Heart left ventricle (tissue), 16 donors: ENCODE data around the gene MDM4. TPM values are rescaled to one million over a fixed set of nuclear protein-coding genes. Genes with fewer than 3 reads are reported as not detected.

Source experiments
- ATAC-seq, 4 donors: fragments of 200-7000 bp; cut with Tn5 transposase; one replicate each; pipeline ENCODE4 v1.9.1; 2020 to 2022; ENCODE audit warnings: moderate library complexity in 4 of 4, mild to moderate bottlenecking in 3 of 4, moderate number of reproducible peaks in 1 of 4
- DNase-seq, 5 donors: peaks; one replicate each; pipeline ENCODE4 v3.0.0-alpha.2; 2020
- H3K27ac ChIP-seq, 12 donors: fragments of 200-600 bp; sonication (generic) in 4 of 12; one replicate each; pipeline versions ENCODE4 v1.5.0 to v1.8.0; 2016 to 2022; ENCODE audit warnings: mild to moderate bottlenecking in 2 of 12
- H3K27me3 ChIP-seq, 9 donors: fragments of 200-600 bp; sonication (generic) in 2 of 9; one replicate each; pipeline versions ENCODE4 v1.5.1 to v1.8.0; 2016 to 2022; ENCODE audit warnings: mild to moderate bottlenecking in 3 of 9
- H3K36me3 ChIP-seq, 9 donors: fragments of 200-600 bp; sonication (generic) in 2 of 9; one replicate each; pipeline versions ENCODE4 v1.5.0 to v1.8.0; 2018 to 2022; ENCODE audit warnings: mild to moderate bottlenecking in 2 of 9
- H3K4me1 ChIP-seq, 12 donors: fragments of 200-600 bp; sonication (generic) in 4 of 12; one replicate each; pipeline versions ENCODE4 v1.5.0 to v1.8.0; 2016 to 2022; ENCODE audit warnings: mild to moderate bottlenecking in 3 of 12
- H3K4me3 ChIP-seq, 12 donors: fragments of 200-600 bp; sonication (generic) in 4 of 12; one replicate each; pipeline versions ENCODE4 v1.5.0 to v1.8.0; 2017 to 2022; ENCODE audit warnings: mild to moderate bottlenecking in 9 of 12, moderate library complexity in 4 of 12
- H3K9me3 ChIP-seq, 12 donors: fragments of 200-600 bp; sonication (generic) in 4 of 12; one replicate each; pipeline versions ENCODE4 v1.5.0 to v1.8.0; 2016 to 2022; ENCODE audit warnings: mild to moderate bottlenecking in 1 of 12
- CTCF ChIP-seq, 12 donors: fragments of 200-600 bp; sonication (generic) in 4 of 12; IDR thresholded peaks; one replicate each; pipeline versions ENCODE4 v1.5.0 to v1.8.0; 2018 to 2022; ENCODE audit warnings: antibody characterized with exemption in 12 of 12, mild to moderate bottlenecking in 5 of 12
- POLR2A ChIP-seq, 2 donors: fragments of 450-650 bp; IDR thresholded peaks; one replicate each; pipeline ENCODE4 v1.6.1; 2017; ENCODE audit warnings: antibody characterized with exemption in 2 of 2, mild to moderate bottlenecking in 2 of 2, moderate library complexity in 2 of 2
- WGBS, 4 donors: extraction: QIAGEN DNeasy Blood & Tissue Kit in 2 of 4; methylation state at CpG; one replicate each; pipeline versions ENCODE4 v1.1.5 to v1.1.7; 2013 to 2018; 5-methylcytosine and 5-hydroxymethylcytosine counted together
- intact Hi-C, 10 donors: fragments of 100-400 bp; cut with DNase I; formaldehyde crosslinking; loops; one replicate each; pipeline versions ENCODE4 v1.11.1 to v1.14.2; 2022
- polyA plus RNA-seq, 2 donors: library from polyadenylated mRNA; stranded (reverse); fragments of 200-250 nt; gene quantifications; one replicate each; pipeline ENCODE4 v1.2.3, GENCODE V29; 2013
- total RNA-seq, 9 donors: library from RNA; depleted of rRNA in 2 of 9; stranded (reverse); fragments of >200 nt in 2 of 9; fragmentation: NEBNext Ultra II Directional in 3 of 9; extraction: Animal tissue kit (Norgen Biotek cat#: 25700) in 3 of 9; gene quantifications; one replicate each; pipeline versions ENCODE4 v1.1.0 to v1.2.4, GENCODE V29; 2016 to 2023
- donor health status: ischemic (EF 13 %, LVEDD 7.1; RV severe dilation, severe dysfunction).
- donor health status: healthy with polysubstance abuse.
- donor health status: DM: no; HTN: yes; CAD: no.
- donor health status: DM: no; HTN: no; CAD: no.
- donor health status: ischemic (EF 25% LVEDD 6.9; RV normal size, moderate dysfunction).
- donor health status: ischemic (EF 25% LVEDD 5.7; RV mildly dilated, moderate dysfunction).
- donor health status: healthy.
- donor health status: DM: yes; HTN: yes; CAD: no.
- donor health status: ischemic (EF 35%, LVEDD 5.7; RV mildly dilated, moderate dysfunction).
- donor health status: nonischemic (EF 11% LVEDD 7.7; RV severe dilation, severe dysfunction).
- donor health status: DM: yes; HTN: yes; CAD: no.
- donor health status: PGD.
- donor health status: ischemic (EF 29% LVEDD 5.4; RV normal size, mild dysfunction).
- donor health status: nonischemic (EF 23%, LVEDD 6.1; RV moderate dilation, normal function).

The MDM4 gene
- total and polyA plus RNA-seq, 11 donors = 5.7 to 48.7 (median 31.6) TPM

GRCh38 chr1:204524986-204525385 is 8.8 kb downstream of the MDM4 start:
- ATAC-seq (no peak), DNase-seq (no peak)
- WGBS, 4 donors = 84 to 91% (median 88%) methylated on average over 3 of the region's 3 CpGs
- TF ChIP-seq CTCF (IDR thresholded peaks at IDR 0.05) (no peak), POLR2A (IDR thresholded peaks at IDR 0.05) (no peak)
- Histone ChIP-seq H3K36me3 (peaks cover 0 to 61% (median 50%) of the 10 kb centered on the region in 9 donors), H3K4me3 (no peak overlapping the region), H3K4me1 (peaks cover 0 to 22% (median 14%) of the 10 kb centered on the region in 12 donors), H3K27me3 (no peaks in the 10 kb centered on the region), H3K9me3 (peaks cover 0 to 10% (median 1%) of the 10 kb centered on the region in 12 donors), H3K27ac (no peak overlapping the region)
- intact Hi-C loops = no loop called here

DNA sequence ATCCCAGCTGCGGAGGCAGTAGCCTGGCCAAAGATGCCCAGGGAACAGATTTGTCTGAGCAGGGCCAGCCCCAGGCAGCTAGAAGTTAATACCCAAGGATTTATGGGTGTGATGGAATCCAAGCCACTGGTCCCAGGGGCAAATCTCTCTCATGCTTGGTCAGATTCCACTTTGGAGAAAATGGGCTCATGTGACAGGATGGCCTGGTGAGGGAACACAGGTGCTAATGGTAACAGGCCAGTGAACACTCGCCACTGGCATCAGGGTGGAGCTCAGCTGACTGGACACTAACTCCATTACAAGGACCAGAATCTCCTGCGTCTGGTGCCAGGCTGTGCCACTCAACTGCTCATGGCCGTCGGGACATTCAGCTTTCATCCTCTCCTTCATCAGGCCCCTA is 12.0 kb downstream of the MDM4 start:
- Histone ChIP-seq H3K36me3 (peaks cover 0 to 93% (median 82%) of the 10 kb centered on the region in 9 donors), H3K27me3 (no peaks in the 10 kb centered on the region), H3K9me3 (peaks cover 0 to 10% (median 1%) of the 10 kb centered on the region in 12 donors), H3K4me3 (no peak overlapping the region), H3K4me1 (peaks cover 0 to 8% (median 0%) of the 10 kb centered on the region in 12 donors), H3K27ac (no peak overlapping the region)
- whole genome bisulfite sequencing, 4 donors = 87 to 92% (median 89%) methylated on average over 4 to 5 of the region's 5 CpGs
- DNase-seq (peak in 1 of 5 donors; percentile 42), ATAC-seq (peak in 3 of 4 donors; percentile 26 to 40 (median 30))
- no peak for TF ChIP-seq CTCF (IDR thresholded peaks at IDR 0.05)
- no peak for TF ChIP-seq POLR2A (IDR thresholded peaks at IDR 0.05)
- intact Hi-C loops = no loop called here

DNA sequence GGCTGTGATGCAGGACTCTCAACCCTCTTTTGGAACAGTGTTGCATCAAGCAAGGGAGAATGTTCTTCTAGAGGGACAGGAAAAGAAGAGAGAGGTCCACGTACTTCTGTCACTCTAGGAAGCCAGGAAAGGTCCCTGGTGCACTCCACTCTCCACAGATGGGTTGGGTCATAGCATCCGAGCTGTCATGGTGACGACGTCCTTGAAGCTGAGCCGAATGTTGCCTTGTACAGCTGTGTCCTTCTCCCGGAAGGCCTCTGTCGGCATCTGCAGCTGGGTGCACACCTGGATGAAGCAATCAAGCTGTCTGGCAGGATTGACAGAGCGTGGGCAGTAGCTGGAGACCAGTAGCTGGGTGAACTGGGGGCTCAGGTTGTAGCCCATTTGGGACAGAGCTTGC is 12.5 kb downstream of the MDM4 start:
- intact Hi-C loops = no loop called here
- no peak for DNase-seq
- no peak overlapping the region for H3K27ac ChIP-seq
- peaks cover 0 to 6% (median 0%) of the 10 kb centered on the region in 12 donors for H3K9me3 ChIP-seq
- H3K4me3 ChIP-seq = no peak overlapping the region
- no peak for TF ChIP-seq CTCF (IDR thresholded peaks at IDR 0.05)
- no peak for TF ChIP-seq POLR2A (IDR thresholded peaks at IDR 0.05)
- ATAC-seq = peak in 2 of 4 donors; percentile 52 to 65
- no peaks in the 10 kb centered on the region for H3K27me3 ChIP-seq
- H3K36me3 ChIP-seq = peaks cover 0 to 97% (median 86%) of the 10 kb centered on the region in 9 donors
- WGBS, 4 donors = 80 to 85% (median 83%) methylated on average over 5 to 8 of the region's 8 CpGs
- peaks cover 0 to 8% (median 0%) of the 10 kb centered on the region in 12 donors for H3K4me1 ChIP-seq

GRCh38 chr1:204529371-204529895 is 13.2 kb downstream of the MDM4 start:
- DNase-seq = no peak
- Histone ChIP-seq H3K27me3 (no peaks in the 10 kb centered on the region), H3K9me3 (no peaks in the 10 kb centered on the region), H3K36me3 (peaks cover 0 to 100% (median 94%) of the 10 kb centered on the region in 9 donors), H3K27ac (no peak overlapping the region), H3K4me1 (peaks cover 0 to 8% (median 0%) of the 10 kb centered on the region in 12 donors), H3K4me3 (no peak overlapping the region)
- ATAC-seq = peak in 3 of 4 donors; percentile 18 to 30 (median 20)
- WGBS, 4 donors = 77 to 92% (median 87%) methylated on average over 4 to 7 of the region's 7 CpGs
- TF ChIP-seq CTCF (IDR thresholded peaks at IDR 0.05) (peak in 2 of 12 donors; percentile 5 to 11), POLR2A (IDR thresholded peaks at IDR 0.05) (no peak)
- intact Hi-C loops = no loop called here
